Thoracic aorta (tissue), 2 donors: ENCODE results near the gene GABBR2. TPM values are rescaled to one million over a fixed set of nuclear protein-coding genes. Genes with fewer than 3 reads are reported as not detected.

Source experiments
- ATAC-seq: fragments of 150-250 bp; one replicate; pipeline ENCODE4 v1.8.0; 2017; ENCODE audit warnings: low read depth; ENCODE audit not compliant: insufficient number of reproducible peaks, low FRiP score
- DNase-seq: peaks from one replicate; pipeline ENCODE4 v3.0.0-alpha.2; 2020; ENCODE audit warnings: low spot score
- H3K27ac ChIP-seq, 2 donors: fragments of 200-600 bp; sonication (generic); 1 replicate in 1 of 2; 2 replicates in 1 of 2; pipeline ENCODE4 v1.5.1; 2016; ENCODE audit warnings: mild to moderate bottlenecking in 2 of 2, moderate library complexity in 2 of 2
- H3K27me3 ChIP-seq: fragments of 200-600 bp; sonication (generic); replicated peaks from 2 replicates; pipeline ENCODE4 v1.6.0; 2016; ENCODE audit warnings: mild to moderate bottlenecking; ENCODE audit not compliant: insufficient read depth
- H3K36me3 ChIP-seq: fragments of 200-600 bp; sonication (generic); one replicate; pipeline ENCODE4 v1.5.1; 2016
- H3K4me1 ChIP-seq, 2 donors: fragments of 200-600 bp; sonication (generic); 1 replicate in 1 of 2; 2 replicates in 1 of 2; pipeline versions ENCODE4 v1.5.1 to v1.6.0; 2016; ENCODE audit warnings: low read depth in 2 of 2, mild to moderate bottlenecking in 1 of 2; ENCODE audit not compliant: control insufficient read depth in 1 of 2
- H3K4me3 ChIP-seq: fragments of 200-600 bp; sonication (generic); 2 replicates; pipeline ENCODE4 v1.5.1; 2016; ENCODE audit warnings: mild to moderate bottlenecking
- H3K9me3 ChIP-seq: fragments of 200-600 bp; sonication (generic); 2 replicates; pipeline ENCODE4 v1.5.1; 2016
- CTCF ChIP-seq: fragments of 200-600 bp; sonication (generic); IDR thresholded peaks from one replicate; pipeline ENCODE4 v1.5.1; 2019; ENCODE audit warnings: antibody characterized with exemption
- total RNA-seq, 2 donors: library from RNA; depleted of rRNA; stranded (reverse); fragments of >200 nt; gene quantifications; one replicate each; pipeline versions ENCODE4 v1.1.0 to v1.2.3, GENCODE V29; 2016

GABBR2 gene
- total RNA-seq, 2 donors from 2014 or later: not detected

DNA sequence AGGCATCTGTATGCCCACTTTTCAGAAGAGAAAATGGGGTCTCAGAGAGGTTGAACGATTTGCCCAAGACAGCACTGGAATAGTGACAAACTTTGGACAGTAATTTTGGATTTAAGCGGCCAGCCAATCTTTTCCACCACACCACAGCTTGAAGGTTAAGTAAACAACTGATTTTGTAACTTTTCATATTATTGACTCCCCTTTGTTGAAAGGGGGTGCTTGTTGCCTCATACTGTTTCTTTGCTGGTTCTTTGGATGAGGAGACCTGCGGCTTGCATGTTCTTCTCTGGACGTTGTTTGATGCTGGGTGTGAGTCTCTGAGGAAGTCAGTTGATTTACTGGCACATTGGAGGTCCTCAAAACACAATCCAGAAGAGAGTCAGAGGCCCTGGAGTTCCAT lies 11.7 kb upstream of the GABBR2 start:
- Histone ChIP-seq H3K4me3 (no peak overlapping the region), H3K27me3 (no peaks in the 10 kb centered on the region), H3K4me1 (no peaks in the 10 kb centered on the region), H3K36me3 (no peaks in the 10 kb centered on the region), H3K27ac (no peak overlapping the region), H3K9me3 (no peaks in the 10 kb centered on the region)
- DNase-seq: no peak
- no peak for TF ChIP-seq CTCF
- ATAC-seq: no peak

DNA sequence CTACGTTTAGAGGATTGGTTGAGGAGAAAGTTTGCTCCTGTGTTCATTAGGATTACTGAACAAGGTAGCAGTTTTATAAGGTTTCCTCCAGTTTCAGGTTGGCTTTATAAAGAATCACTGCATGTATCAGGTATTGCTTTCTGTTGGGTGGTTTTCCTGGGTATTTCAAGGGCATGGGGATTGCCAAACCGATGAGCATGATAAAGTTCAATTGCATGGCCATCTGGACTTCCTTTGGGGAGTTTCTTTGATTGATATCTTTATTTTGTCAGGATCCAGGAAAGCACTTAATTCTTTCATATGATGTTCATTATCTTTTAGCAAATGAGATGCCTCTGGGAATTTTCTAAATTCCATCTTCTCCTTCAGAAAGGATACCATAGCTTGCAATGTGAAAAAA lies 10.3 kb upstream of the GABBR2 start:
- Histone ChIP-seq H3K27ac (no peak overlapping the region), H3K27me3 (no peaks in the 10 kb centered on the region), H3K4me3 (no peak overlapping the region), H3K9me3 (no peaks in the 10 kb centered on the region), H3K4me1 (no peaks in the 10 kb centered on the region), H3K36me3 (no peaks in the 10 kb centered on the region)
- no peak for DNase-seq
- no peak for ATAC-seq
- TF ChIP-seq CTCF: no peak

DNA sequence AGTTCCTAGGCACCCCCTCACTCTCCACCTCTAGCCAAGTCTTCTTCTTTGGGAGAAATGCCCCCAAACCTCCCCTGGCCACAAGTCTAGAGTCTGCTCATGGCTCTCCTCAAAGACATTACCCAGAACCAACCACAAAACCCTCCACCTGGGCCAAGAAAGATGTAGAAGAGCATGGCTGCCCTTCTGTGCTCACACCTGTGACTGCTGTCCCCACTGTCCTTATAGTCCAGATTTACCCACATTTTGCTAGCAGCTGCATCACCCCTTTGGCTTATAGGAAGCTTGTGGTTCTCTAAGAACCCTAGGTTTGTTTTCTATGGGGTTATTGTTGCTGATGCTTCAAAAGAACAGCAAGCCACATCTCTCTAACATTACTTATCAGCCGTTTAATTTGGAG lies 6.1 kb upstream of the GABBR2 start:
- ATAC-seq (no peak), DNase-seq (no peak)
- H3K9me3 ChIP-seq: no peaks in the 10 kb centered on the region
- H3K36me3 ChIP-seq: no peaks in the 10 kb centered on the region
- no peaks in the 10 kb centered on the region for H3K4me1 ChIP-seq
- no peaks in the 10 kb centered on the region for H3K27me3 ChIP-seq
- TF ChIP-seq CTCF: no peak
- no peak overlapping the region for H3K27ac ChIP-seq
- no peak overlapping the region for H3K4me3 ChIP-seq

DNA sequence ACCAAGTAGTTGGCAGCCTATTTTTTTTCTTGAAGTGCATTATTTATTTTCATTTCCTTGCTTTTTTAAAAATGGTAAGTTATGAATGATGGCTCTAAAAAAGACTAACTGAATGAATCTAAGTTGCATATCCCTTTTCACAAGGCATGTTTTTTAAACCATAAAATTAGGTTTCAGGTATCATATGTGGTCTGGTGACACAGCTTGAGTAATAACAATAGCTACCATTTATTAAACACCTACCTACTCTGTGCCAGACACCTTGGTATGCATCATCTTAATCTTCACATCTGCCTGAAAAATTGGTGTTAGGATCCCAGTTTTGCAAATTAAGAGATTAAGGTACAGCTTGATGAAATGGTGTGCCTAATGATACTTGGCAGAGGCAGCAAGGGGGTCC lies 4.3 kb upstream of the GABBR2 start:
- H3K36me3 ChIP-seq: no peaks in the 10 kb centered on the region
- no peak overlapping the region for H3K4me3 ChIP-seq
- no peak for DNase-seq
- ATAC-seq: no peak
- no peaks in the 10 kb centered on the region for H3K27me3 ChIP-seq
- H3K4me1 ChIP-seq: peaks cover 0 to 9% of the 10 kb centered on the region in 2 donors
- H3K9me3 ChIP-seq: no peaks in the 10 kb centered on the region
- no peak overlapping the region for H3K27ac ChIP-seq
- TF ChIP-seq CTCF: no peak

- DNase-seq (no peak), ATAC-seq (no peak)
- H3K9me3 ChIP-seq: no peaks in the 10 kb centered on the region
- no peaks in the 10 kb centered on the region for H3K27me3 ChIP-seq
- no peaks in the 10 kb centered on the region for H3K36me3 ChIP-seq
- H3K4me3 ChIP-seq: no peak overlapping the region
- H3K27ac ChIP-seq: no peak overlapping the region
- TF ChIP-seq CTCF: no peak
- H3K4me1 ChIP-seq: peaks cover 0 to 19% of the 10 kb centered on the region in 2 donors
Observed at GRCh38 chr9:98709968-98710965, 1.5 kb upstream of the GABBR2 start.
